ENCODE measurements around the gene JUP.

The JUP gene

DNA sequence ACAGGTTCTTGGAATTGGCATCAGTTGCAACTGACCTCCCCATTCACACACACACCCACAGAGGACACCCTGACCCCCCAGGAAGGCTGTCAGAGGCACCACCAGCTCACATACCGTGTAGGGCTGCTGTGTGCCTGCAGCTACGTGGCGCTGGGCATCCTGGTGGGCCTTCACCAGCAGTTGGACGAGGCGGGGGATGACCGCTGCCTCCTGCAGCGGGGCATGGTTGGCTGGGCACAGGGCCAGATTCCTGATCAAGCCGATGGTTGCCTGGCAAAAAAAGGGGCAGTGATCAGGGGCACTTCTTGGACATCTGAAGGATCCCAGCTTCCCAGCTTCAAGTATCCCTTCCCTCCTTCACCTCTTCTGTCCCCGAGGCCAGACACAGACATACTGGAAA is 27.9 kb downstream of the JUP start:
- no peak for DNase-seq (ENCODE audit: low read depth)

DNA sequence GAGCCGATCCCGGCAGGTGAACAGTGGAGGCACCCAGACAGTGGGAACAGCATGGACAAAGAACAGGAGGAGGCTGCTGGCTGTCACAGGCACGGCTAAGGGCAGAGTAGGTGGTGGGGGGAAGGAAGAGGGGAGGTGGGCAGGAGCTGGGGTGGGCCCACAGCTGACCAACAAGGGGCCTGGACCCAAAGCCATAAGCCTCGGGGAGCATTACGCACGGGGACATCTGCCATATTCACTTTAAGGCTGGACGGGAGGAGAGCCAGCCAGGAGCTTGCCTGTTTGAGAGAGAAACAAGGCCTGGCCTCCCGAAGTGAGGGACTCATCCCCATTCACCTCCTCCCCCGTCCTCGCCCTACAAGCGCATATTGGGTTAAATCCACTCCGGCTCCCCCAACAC is 32.4 kb downstream of the JUP start:
- DNase-seq (ENCODE audit: low read depth), result no peak

DNA sequence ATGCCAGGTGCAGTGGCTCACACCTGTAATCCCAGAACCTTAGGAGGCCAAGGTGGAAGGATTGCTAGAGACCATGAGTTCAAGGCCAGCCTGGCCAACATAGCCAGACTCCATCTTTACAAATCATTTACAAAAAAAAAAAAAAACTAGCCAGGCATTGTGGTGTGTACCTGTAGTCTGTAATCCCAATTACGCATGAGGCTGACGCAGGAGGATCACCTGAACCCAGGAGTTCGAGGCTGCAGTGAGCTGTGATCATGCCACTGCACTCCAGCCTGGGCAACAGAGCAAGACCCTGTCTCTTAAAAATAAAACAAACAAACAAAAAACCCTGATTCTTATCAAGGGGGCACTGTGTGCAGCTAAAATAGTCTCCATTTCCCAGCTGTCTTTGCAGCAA is 35.2 kb downstream of the JUP start:
- DNase-seq (ENCODE audit: low read depth), result no peak

DNA sequence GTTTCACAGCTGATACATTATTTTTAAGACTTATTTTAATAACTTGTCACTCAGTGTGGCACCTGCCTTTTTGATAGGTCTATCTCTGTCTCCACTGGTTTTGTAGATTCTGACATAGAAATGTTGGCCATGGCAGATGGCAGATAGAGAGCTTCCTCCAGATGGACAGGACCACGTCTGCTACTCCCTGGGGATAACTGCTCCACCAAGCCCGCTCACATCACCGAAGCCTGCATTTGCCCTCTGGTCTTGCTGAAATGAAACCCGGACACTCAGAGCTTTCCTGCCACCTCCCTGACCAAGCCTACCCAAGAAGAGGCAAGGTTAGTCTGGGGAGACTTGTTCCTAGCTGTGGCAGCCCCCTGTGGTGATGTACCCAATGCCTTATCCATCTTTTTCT is 35.6 kb downstream of the JUP start:
- no peak for DNase-seq (ENCODE audit: low read depth)

DNA sequence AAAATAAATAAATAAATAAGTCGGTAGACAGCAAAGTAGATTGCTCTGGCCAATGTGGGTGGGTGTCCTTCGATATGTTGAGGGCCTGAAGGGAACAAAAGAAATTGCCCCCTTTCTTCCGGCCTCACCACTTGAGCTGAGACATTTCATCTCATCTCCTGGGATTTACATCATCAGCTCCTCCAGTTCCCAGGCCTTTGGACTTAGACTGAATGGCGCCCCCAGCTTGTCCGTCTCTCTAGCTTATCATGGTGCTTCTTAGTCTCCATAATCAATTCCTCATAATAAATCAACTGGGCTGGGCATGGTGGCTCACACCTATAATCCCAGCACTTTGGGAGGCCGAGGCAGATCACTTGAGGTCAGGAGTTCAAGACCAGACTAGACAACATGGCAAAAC is 38.2 kb downstream of the JUP start:
- no peak for DNase-seq (ENCODE audit: low read depth)

DNA sequence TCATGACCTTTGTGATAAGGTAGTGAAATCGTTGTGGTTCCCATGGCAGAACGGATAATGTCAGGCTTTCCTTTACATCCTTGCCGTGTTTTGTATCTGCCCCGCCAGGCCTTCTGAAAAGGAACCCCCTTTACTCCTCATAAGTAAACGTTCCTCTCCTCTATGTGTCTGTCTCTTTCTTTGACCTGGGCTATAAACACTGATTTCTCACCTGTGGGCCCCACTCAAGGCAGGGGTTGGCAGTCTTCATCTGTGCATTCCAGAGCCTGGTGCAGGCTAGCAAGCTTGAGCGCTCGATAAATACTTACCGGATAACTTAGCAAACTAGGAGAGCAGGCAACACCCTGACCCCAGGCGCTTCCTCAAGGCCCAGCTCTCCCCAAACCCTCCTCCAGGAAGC is 44.8 kb downstream of the JUP start:
- no peak for DNase-seq (ENCODE audit: low read depth)

DNA sequence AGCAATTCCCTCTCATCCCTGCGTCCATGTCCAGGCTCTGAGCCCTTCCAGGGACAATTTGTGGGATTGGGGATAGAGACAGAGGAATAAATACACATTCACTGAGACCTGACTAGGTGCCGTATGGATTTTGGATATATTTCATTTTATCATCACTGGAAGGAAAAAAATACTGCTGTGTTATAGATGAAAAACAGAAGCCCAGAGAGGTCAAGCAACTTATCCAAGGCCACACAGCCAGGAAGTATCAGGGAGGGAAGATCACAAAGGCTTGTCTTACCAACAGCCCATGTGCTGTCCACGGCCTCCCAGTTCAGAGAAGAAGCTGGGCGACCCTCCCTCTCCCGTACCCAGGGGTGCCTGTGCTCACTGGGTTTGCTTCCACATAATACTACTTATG is 46.0 kb downstream of the JUP start:
- DNase-seq (ENCODE audit: low read depth), result no peak

DNA sequence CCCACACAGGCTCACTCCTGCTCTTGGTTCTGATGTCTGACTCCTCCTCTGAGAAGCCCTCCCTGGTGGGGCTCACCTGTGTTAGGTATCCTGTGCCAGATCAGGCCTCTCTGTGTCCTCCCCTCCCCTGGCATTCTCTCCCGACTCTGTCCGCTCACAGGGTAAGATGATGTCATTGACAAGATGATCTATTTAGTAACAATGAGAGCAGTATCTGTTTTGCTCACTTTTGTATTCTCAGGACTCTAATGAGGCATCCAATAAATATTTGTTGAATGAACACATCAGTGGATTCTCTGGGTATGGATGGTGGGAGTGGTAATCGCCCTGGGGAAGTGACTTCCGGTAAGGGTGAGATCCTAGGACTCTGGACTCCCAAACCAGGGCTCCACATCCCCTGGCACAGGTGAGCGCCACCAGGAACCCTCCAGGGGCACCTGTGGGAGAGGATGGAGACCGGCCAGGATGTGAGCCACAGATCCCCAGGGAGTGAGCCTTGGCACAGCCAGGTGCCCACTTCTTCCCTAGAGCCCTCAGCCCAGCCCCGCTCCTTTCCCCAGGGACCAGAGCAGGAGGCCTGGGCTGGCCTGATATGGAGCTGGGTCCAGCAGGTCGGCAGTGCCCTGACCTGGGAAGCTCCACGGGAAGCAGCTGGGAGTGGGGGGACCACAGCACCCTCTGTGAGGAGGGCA is 46.7 kb downstream of the JUP start:
- no peak for DNase-seq (ENCODE audit: low read depth)

DNA sequence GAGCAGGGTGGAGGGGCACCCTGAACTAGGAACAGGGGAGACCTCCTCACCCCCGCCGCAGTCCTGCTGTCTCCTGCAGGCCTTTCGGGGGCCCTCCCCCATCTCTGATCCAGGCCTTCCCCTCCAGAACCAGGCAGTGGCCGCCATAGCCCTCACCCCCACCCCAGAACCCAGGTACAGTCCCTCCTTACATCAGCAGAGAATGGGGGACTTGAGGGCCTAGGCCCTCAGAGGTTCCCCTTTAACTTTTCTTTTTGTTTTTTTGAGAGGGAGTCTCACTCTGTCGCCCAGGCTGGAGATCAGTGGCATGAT is 47.8 kb downstream of the JUP start:
- DNase-seq (ENCODE audit: low read depth), result no peak

DNA sequence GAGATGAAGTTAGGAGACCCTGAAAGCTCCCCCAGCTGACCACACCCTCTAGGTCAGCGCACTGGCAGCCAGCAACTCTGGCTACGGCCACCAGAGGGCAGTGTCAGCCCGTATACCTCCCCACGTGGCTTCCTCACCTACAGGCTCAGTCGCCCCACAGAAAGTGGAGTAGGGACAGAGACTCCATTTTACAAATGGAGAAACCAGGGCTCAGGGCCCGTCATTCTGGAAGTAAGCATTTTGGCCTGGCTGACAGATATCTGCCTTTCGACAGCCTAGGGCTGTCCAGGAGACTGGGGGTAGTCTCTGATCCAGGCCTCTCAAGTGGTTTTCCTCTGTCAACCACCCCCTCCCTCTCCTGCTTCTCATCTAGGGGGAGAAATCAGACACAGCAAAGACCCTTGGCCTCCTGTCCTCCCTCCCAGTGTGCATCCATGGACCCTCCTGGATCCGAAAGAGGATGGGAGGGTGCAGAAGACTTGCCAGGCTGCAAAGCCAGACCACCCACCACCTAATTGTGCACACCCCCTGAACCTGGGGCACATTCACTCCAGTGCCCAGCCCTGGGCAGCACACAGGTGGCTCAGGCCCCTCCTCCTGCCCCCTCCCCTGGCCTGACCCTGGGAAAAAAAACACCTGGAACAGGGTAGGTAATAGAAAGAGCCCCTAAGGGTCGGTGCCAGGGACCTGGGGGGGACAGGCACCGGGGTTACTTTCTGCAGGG is 48.3 kb downstream of the JUP start:
- DNase-seq (ENCODE audit: low read depth), result peak; percentile 60

DNA sequence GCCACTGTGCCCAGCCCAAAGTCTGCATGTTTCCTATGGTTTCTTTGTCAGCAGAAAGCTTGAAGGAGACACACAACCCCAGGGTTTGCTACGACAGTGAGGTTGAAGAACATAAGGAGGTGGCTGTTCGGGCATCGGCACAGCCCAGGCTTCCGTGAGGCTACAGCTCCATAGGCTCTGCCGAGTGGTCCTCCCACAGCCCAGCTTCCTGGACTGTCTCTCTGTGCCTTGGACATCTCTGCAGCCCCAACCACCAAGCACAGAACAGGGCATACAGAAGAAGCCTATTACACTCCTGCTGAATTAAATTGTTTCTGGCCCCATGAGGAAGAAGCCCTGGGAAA is 48.9 kb downstream of the JUP start:
- DNase-seq (ENCODE audit: low read depth), result no peak

DNA sequence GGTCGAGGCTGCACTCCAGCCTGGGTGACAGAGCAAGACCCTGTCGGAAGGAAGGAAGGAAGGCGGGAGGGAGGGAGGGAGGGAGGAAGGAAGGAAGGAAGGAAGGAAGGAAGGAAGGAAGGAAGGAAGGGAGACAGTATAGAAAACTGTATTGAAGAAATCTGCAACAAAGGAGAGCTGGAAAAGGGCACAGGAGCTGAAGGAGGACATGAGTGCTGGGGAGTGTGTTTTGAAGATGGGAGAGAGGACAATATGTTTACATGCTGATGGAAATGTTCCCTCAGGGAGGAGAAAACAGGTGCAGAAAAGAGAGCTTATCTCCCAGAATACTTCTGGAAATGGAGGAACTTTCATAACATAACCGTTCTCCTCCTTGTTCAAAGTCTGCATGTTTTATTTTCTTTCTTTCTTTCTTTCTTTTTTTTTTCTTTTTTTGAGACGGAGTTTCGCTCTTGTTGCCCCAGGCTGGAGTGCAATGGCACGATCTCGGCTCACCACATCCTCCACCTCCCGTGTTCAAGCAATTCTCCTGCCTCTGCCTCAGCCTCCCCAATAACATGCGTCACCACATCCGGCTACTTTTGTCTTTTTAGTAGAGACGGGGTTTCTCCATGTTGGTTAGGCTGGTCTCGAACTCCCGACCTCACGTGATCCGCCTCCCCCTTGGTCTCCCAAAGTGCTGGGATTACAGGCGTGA is 49.4 kb downstream of the JUP start:
- no peak for DNase-seq (ENCODE audit: low read depth)

DNA sequence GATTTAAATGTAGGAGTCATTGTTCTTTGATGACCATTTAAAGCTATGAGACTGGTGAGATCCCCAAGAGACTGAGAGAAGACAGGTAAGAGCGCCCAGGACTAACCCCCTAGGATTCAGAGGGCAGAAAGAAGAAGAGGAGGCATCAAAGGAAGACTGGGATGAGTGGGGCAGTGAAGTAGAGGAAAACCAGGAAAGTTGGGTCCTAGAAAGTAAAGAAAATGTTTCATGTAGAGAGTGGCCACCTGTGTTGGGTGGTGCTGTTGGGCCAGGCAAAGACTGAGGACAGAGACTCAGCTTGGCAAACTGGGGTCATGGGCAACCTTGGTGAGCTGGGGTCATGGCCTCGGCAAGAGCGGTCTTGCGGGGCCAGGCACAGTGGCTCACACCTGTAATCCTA is 50.8 kb downstream of the JUP start:
- no peak for DNase-seq (ENCODE audit: low read depth)

DNA sequence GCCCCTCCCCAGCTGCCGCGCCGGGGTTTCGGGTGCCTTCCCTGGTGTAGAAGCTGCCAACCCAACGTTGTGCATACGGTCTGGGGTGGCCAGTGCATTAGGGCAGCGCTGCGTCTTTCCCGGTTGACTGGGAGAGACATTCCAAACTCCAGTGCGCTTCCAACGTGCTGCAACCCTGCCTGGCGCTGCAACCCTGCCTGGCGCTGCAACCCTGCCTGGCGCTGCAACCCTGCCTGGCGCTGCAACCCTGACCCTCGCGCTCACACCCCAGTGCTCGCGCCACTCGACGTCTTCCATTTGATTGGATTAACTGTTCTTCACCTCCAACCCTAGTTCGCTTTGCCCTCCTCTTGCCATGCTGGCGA is 51.6 kb downstream of the JUP start:
- no peak for DNase-seq (ENCODE audit: low read depth)

DNA sequence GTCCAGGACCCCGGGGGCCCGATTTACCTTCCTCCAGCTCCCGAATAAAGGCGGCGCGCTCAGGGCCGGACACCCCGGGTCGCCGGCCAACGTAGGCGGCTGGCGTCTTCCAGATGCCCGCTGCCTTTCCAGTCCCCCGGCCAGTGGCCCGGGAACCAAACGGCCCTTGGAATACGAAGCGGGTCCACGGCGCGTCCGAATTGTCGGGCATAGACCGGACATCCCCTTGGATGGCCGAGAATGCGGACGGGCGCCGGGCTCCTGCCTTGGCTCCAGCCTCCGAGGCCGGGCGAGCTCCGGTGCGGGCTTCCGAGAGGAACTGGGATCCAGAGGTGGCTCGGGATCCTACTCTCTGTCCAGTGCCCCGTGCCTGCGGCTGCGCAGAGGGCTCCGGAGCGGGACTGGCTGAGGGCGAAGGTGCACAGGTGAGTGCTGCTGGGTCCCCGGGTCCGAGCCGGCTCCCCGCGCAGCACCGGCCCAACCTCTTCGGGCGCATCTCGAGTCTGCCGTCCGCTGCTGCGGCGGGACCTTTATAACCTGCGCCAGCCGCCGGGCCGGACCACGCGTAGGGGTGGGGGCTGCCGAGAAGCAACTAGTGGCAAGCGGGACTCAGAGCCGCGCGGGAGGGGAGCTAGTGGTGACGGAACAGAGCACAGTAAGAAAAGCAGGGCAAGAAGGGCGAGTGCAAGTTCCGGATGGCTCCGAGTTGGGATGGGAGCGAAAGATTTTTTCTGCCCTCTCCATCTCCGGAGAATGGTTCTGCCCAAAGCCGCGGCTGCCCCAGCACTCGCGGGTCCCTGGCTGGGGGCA is 52.2 kb downstream of the JUP start, which contains the start of gene HAP1:
TSS of gene HAP1 (minus strand) at position 505 of the 810 bp plus-strand sequence. CDS start at position 496, 9 bp downstream.
- peak; percentile 10 for DNase-seq (ENCODE audit: low read depth)

DNA sequence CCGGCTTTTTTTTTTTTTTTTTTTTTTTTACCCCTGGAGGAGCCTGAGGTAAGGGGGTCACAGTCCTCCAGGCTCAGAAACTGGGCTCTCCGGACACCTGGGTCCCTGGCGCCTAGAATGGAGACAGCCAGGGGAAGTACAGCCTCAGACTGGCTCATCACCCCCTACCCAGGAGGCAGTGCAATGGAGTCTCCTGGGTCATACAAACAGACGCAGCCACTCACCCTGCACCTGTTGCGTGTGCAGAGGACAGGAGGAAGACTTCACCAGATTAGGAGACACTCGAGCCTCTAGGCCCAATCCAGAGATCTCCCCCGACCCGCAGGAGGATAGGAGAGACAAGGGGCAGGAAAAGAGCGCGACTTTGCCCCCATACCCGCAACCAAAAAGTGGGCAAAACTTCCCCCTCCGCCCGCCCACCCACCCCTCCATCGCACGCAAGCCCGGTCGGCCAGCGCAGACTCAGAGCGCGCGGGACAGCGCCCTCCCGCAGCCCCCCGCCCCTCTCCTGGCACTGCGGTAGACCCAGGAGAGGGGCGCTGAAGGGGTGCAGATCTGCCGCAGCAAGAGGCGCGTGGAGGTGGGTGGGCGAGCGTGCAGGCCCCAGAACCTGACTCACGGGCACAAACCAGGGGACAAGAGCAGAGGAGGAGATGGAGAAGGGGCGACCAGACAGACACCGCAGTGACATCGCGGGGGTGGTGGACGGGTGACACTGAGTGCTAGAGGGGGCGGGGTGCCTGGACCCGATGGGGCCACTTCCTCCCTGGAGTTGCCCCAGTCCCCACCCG is 53.0 kb downstream of the JUP start:
- DNase-seq (ENCODE audit: low read depth), result no peak

DNA sequence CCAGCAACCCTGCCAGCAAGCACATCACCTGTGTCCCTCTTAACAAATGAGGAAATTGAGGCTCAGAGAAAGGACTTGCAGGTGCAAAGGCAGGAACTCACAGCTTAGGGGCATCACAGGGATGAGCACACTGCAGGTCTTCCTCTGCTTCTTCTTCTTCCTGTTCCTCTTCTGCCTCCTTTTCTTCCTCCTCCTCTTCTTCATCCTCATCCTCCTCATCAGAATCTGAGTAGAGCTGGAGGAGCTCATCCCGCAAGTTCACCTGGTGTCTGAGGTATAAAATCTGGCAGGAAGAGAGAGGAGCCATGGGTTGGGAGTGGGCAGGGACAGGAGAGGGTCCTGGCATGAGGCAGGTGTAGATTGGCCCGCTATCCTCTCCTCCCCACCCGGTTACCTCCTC is 54.7 kb downstream of the JUP start:
- no peak for DNase-seq (ENCODE audit: low read depth)

DNA sequence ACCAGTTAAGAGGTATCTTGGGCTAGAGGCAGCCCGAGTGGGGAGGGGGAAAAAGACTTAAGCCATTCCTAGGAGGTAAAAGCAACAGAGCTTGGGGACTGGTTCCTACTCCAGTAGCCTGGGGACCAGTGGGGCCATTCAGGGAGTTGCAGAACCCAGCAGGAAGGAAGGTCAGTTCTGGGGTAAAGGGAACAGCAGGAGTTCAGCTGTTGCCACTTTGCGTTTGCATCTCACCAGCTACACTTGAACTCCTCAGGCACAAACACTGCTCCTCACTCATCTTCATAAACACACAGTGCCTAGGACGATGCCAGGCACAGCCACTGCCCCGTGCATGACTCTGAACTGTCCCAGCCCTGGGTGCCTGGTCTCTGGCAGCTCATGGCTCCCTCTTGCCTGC is 56.0 kb downstream of the JUP start:
- no peak for DNase-seq (ENCODE audit: low read depth)

DNA sequence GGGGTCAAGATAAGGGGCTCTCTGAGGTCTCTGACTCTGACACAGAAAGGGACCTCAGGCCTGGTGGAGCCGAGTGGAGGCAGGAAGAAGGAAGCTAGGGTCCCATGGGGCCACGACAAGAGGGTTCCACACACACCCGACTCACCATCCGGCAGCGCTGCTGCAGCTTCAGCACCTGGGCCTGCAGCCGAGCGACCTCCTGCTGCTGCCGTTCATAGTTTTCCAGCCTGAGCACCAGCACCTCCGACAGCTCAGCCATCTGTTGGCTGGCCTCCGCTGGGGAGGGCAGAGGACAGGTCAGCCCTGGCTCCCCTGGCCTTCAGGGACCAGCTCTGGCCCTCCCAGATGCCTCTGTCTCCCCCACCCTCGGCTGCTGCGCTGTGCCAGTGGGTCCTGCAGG is 58.5 kb downstream of the JUP start:
- no peak for DNase-seq (ENCODE audit: low read depth)

DNA sequence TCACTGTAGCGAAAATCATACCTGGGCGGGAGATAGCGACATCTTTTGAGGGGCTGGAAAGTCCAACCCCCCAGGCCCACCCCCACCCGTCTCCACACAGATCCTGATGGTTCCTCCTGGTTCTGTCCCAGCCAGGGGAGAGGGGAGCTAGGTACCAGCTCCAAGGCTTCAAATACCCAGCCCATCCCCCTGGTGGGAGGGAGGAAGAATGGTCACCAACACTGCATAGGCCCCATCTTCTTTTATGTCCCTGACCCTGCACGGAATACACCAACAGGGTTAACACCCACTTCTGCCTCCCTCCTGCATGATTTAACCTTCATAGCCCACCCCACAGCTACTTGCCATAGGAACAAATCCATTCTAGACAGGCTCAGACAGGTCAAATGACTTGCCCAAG is 61.4 kb downstream of the JUP start:
- DNase-seq (ENCODE audit: low read depth), result no peak

DNA sequence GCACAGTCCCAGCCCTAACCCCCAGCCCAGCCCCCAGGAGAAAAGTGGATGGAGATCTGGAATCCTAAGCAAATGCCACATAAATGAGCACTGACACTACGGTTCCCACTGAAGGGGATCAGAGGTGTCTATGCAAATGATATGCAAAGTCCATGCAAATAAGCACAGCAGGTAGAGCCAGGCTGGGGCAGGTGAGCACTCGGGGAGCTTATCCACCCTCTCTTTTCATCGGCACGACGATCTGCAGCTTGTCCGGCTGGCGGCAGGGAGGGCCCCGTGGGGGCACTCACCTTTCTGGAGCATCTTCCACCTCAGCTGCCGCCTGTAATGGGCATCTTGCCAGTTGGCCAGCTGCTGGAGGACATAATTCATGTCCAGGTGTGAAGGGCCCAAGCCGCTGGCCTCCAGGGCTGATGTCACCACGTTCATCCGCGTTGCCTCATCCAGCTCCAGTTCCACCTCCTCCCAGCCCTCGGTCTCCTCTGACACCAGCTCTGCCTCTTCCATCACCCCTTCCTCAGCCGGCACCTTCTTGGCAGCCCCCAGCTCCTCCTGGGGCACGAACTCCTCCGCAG is 61.9 kb downstream of the JUP start:
- DNase-seq (ENCODE audit: low read depth), result no peak
